Activated CD4-positive, CD25-positive, alpha-beta regulatory T cell treated with anti-CD3 and anti-CD28 coated beads, Interleukin-2, amount 50 U/mL, for 72 hours (primary cell): Measurements from ENCODE around the gene ROBO2.

ENCODE experiments used
- DNase-seq: peaks from one replicate; pipeline ENCODE4 v3.0.0; 2021

Gene ROBO2, protein sequence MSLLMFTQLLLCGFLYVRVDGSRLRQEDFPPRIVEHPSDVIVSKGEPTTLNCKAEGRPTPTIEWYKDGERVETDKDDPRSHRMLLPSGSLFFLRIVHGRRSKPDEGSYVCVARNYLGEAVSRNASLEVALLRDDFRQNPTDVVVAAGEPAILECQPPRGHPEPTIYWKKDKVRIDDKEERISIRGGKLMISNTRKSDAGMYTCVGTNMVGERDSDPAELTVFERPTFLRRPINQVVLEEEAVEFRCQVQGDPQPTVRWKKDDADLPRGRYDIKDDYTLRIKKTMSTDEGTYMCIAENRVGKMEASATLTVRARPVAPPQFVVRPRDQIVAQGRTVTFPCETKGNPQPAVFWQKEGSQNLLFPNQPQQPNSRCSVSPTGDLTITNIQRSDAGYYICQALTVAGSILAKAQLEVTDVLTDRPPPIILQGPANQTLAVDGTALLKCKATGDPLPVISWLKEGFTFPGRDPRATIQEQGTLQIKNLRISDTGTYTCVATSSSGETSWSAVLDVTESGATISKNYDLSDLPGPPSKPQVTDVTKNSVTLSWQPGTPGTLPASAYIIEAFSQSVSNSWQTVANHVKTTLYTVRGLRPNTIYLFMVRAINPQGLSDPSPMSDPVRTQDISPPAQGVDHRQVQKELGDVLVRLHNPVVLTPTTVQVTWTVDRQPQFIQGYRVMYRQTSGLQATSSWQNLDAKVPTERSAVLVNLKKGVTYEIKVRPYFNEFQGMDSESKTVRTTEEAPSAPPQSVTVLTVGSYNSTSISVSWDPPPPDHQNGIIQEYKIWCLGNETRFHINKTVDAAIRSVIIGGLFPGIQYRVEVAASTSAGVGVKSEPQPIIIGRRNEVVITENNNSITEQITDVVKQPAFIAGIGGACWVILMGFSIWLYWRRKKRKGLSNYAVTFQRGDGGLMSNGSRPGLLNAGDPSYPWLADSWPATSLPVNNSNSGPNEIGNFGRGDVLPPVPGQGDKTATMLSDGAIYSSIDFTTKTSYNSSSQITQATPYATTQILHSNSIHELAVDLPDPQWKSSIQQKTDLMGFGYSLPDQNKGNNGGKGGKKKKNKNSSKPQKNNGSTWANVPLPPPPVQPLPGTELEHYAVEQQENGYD (N-terminal part only)

DNA sequence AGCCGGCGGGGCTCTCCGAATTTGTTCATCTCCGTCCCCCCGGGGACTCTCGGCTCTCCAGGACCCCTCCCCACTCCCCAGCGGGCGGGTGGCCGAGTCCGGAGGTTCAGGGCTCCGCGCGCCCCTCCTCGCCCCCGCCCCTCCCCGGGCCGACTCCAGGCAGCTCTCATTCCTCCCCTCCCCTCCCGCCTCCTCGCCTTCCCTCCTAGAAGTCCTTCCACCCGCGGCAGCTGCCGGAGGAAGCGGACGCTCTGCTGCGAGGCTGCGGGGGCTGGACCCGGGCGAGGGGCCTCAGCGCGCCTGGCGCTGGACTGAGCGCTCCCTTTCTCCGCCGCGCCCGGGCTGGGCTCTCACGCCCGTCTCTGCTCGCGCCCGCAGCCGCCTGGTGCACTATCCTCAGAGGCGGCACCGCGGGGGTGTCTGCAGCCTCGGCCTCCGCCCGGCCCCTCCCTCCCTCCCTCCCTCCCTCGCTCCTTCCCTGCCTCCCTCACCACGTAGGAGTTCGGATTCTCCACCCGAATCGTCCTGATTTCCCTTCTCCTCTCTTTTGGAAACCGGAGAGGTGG lies at the start of gene ROBO2:
TSS of gene ROBO2 (plus strand) at position 494 of the 566 bp plus-strand sequence. CDS start 687 bp downstream, outside the sequence.
- DNase-seq, result no peak

DNA sequence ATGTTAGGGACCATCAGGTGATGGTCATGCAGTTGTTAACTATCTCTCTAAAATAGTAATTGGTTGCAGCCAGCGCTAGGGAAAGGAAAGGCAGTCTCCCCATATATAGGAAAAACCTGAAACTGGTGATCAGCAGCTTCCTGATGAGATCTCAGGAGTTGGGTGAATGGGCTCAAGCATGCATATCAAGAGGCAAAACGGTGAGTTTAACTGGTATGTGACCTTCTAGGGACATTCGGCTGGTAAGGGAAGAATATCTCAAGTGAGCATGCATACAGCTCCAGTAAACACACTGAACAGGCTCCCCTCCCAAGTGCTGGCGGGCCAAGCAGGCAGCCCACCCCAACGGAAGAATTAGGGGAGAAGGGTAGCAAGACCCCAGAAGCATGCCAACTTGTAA lies 49.3 kb upstream of the ROBO2 start:
- no peak for DNase-seq

- DNase-seq, result no peak
Measured at GRCh38 chr3:76991165-76991564, 48.7 kb upstream of the ROBO2 start.

- no peak for DNase-seq
Measured at GRCh38 chr3:76997733-76998132, 42.2 kb upstream of the ROBO2 start.

GRCh38 chr3:76998555-76998954 lies 41.3 kb upstream of the ROBO2 start:
- DNase-seq, result no peak

GRCh38 chr3:77001062-77001701 lies 38.7 kb upstream of the ROBO2 start:
- DNase-seq, result no peak

DNA sequence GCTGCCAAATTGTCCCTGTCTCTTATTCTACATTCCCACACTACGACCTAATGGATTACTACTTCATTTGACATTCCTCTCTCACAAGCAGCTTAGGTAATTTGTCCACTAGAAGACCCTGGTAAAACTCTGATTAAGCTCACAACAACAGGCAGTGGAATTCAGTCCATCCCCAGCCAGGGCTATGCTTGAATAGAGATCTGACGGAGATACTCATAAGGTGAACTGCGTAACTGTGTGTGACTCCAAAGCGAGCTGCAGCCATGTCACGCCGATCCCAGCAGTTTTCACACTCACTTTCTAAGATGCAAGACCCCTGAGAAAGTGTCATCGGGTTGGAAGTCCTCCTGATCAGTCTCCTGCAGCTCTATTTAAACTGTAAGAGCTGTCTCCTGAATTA lies 25.7 kb upstream of the ROBO2 start:
- DNase-seq, result no peak

DNA sequence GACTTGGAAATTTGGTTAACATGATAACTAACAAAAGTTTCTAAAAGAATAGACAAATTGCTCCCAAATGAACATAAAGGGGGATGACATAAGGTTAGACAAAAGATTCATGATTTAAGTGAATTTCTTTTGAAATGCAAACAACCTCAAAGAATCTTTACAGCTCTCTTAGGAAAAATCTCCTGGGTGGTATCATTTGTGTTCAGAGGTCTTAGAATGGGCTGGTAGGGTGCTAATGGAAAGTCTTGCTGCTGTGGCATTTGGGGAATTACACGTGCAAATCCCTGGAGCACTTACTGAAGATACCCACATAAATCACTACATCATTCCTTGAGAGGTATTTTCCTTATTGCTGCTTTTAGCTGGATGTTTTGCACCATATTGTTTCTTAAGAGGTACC lies 14.4 kb upstream of the ROBO2 start:
- DNase-seq, result no peak

GRCh38 chr3:77026904-77027634 lies 12.8 kb upstream of the ROBO2 start:
- DNase-seq, result no peak

- no peak for DNase-seq
Measured at GRCh38 chr3:77028005-77028404, 11.9 kb upstream of the ROBO2 start.

DNA sequence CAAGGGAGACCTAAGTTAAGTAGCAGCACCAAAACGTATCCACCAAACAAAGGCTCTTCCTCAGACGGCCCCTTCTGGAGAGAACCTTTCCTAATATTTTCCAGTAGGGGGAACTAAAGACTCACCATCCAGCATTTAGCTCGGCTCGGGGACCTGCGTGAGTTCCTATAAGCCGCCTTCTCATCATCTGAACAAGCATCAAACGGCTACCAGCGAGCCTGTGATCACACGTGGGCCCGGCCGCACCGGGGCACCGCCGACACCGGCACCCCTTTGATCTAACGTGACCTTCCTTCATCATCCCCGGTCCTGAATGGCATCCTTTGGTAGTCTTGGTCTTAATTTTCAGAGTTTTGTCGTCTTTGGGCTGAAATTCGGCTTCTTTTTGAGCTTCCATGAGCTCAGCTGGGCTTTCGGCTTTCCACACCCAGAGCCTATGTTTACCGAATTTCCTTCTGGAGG lies 1.4 kb upstream of the ROBO2 start:
- no peak for DNase-seq

DNA sequence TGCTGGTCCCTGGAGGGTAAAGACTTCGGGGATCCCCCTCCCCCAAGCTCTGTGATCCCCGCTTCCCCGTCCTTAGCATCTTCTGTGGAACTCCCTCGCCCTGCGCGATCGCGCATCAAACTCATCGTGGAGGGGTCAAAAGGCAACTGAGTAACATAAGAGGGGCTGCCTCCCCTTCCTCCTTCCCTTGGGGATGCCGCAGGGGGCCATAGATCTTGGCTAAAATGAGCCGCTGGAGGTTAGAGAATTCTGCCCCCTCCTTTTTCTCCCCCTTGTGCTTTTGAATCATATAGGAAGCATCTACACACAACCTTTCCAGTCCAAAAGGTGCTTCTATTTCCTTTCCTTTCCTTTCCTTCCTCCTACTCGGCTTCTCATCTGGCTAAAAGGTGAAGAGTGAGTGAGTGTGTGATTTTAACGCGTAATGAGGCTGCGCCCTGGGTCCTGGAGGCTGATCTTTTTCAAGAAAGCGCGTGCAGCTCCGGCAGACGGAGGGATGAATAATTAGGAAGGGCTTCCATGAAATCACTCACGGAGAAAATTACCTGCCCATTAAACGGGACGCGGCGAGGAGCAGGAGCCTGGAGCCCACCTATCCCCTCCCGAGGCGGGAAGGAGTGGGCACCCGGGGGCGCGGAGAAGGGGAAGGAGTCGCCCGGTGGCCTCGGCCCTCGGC lies 831 bp upstream of the ROBO2 start:
- no peak for DNase-seq

DNA sequence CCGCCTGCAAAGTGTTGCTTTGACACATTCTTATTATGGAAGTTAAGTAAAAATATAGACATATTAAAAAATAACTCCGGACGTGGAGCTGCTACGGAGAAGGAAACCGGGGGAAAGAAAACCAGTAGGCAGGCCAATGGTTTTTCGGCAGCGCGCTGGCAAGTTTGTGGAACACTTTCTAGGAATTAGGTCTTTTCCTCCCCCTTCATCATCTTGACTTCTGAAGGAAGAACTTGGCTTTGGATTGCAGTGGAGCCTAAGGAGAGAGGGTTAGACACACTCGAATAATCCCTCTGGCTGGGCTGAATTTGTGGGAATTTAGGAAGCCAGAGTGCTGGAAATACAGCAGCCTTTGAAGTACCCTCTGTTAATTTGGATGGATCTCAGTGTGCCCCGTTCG lies 317 bp downstream of the ROBO2 start:
- no peak for DNase-seq

- no peak for DNase-seq
Measured at GRCh38 chr3:77040926-77041722, 1.2 kb downstream of the ROBO2 start.

GRCh38 chr3:77041811-77042210 lies 1.9 kb downstream of the ROBO2 start:
- no peak for DNase-seq

DNA sequence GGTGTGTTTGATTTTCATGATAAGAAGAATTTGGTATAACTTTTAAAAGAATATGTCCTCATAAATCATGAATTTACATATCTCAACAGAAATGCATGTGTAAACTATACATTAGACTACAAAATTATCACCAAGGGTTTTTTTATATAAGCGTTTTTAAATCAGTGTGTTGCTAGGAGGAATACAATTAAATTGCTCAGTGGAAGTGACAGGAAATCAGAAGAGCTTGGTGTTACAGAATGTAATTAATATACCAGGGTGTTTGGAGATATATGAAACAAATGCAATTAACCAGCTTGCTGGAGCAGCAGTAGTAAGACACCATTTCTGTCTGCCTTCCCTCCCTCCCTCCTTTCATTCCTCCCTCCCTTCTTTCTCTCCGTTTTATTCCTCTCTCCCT lies 2.4 kb downstream of the ROBO2 start:
- DNase-seq, result no peak

GRCh38 chr3:77042882-77043281 lies 3.0 kb downstream of the ROBO2 start:
- no peak for DNase-seq

DNA sequence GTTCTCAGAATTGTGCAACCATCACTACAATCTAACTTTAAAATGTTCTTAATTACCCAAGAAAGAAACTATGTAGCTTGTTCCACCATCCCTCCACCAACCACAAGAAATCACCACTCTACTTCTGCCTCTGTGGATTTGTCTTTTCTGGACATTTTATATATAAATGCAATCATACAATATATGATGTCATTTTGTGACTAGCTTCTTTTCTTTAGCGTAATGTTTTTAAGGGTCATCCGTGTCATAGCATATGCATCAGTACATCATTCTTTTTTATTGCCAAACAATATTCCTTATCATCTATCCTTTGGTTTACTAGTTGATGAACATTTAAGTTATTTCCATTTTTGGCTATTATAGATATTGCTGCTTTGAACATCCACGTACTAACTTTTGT lies 5.8 kb downstream of the ROBO2 start:
- no peak for DNase-seq

DNA sequence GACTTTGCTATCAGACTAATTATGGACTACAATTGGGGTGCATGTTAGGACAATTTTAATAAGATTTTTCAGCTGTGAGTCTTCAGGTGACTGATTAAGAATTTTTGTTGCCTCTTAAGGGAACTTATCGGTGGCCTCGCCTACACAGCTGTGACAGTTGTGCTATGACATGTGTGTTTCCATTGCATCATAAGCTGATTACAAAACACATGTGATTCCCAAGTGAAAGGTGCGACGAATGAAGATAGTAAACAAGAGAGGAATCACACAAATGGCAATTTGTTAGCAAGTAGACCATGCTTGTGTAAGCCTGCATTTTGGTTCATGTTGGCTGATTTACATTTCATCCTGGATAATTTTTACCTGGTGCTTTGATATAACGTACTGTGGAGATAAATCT lies 8.3 kb downstream of the ROBO2 start:
- no peak for DNase-seq

GRCh38 chr3:77051591-77051990 lies 11.7 kb downstream of the ROBO2 start:
- no peak for DNase-seq
